Thyroid gland (tissue), 4 donors: ENCODE data around the gene AP4B1.

ENCODE experiments used
- POLR2A ChIP-seq, 2 donors: fragments of 450-650 bp; IDR thresholded peaks; one replicate each; pipeline ENCODE4 v1.6.1; 2017; ENCODE audit warnings: antibody characterized with exemption in 2 of 2, mild to moderate bottlenecking in 2 of 2, moderate library complexity in 1 of 2
- TF ChIP-seq, protein P1 (sequence below), 6 experiments: fragments of 200-600 bp in 3 of 6; fragments of 450-650 bp in 3 of 6; sonication (generic) in 3 of 6; IDR thresholded peaks; one replicate each; pipeline ENCODE4 v1.5.1; 2016 to 2019; ENCODE audit warnings: antibody characterized with exemption in 6 of 6, mild to moderate bottlenecking in 2 of 6, inconsistent platforms in 1 of 6, moderate library complexity in 1 of 6

DNA sequence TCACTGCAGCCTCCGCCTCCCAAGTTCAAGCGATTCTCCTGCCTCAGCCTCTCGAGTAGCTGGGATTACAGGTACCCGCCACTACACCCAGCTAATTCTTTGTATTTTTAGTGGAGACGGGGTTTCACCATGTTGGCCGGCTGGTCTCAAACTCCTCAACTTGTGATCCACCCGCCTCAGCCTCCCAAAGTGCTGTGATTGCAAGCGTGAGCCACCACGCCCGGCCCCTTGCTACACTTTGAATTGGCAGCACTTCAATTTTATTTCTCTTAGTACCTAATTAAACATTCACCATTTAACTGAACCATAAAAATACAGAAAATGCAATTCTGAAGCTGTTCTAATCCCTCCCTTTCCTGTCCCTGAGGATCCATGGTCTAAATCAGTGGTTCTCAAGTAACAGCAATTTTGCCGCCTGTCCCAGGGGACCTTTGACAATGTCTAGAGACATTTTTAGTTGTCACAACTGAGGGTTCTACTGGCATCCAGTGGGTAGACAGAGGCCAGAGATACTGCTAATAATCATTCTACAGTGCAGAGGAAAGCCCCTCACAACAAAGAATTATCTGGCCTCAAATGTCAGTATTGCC, 12.9 kb downstream of the AP4B1 start:
- TF ChIP-seq, protein P1, sequence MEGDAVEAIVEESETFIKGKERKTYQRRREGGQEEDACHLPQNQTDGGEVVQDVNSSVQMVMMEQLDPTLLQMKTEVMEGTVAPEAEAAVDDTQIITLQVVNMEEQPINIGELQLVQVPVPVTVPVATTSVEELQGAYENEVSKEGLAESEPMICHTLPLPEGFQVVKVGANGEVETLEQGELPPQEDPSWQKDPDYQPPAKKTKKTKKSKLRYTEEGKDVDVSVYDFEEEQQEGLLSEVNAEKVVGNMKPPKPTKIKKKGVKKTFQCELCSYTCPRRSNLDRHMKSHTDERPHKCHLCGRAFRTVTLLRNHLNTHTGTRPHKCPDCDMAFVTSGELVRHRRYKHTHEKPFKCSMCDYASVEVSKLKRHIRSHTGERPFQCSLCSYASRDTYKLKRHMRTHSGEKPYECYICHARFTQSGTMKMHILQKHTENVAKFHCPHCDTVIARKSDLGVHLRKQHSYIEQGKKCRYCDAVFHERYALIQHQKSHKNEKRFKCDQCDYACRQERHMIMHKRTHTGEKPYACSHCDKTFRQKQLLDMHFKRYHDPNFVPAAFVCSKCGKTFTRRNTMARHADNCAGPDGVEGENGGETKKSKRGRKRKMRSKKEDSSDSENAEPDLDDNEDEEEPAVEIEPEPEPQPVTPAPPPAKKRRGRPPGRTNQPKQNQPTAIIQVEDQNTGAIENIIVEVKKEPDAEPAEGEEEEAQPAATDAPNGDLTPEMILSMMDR (IDR thresholded peaks at IDR 0.05): no peak
- no peak for TF ChIP-seq POLR2A (IDR thresholded peaks at IDR 0.05)
